Smooth muscle cell (in vitro differentiated cells): ENCODE measurements around the gene NLRC4. TPM values are rescaled to one million over a fixed set of nuclear protein-coding genes. Genes with fewer than 3 reads are reported as not detected.
A peak's percentile ranks its signal among the peaks of the same experiment; 100 is the strongest.

Experiments used
- DNase-seq: peaks from one replicate; lab custom pipeline; 2025; ENCODE audit not compliant: unreplicated experiment; lab: John Stamatoyannopoulos, UW
- H2AFZ ChIP-seq: fragments of 200-600 bp; sonication (generic); 2 replicates; pipeline ENCODE4 v1.6.0; 2016; ENCODE audit warnings: antibody characterized with exemption, low read depth, mild to moderate bottlenecking
- H3F3A ChIP-seq: fragments of 200-600 bp; sonication (generic); 2 replicates; pipeline ENCODE4 v1.6.0; 2017; ENCODE audit warnings: antibody characterized with exemption, low read depth
- H3K27ac ChIP-seq: fragments of 200-600 bp; sonication (generic); 2 replicates; pipeline ENCODE4 v1.5.1; 2016; ENCODE audit warnings: low read depth, mild to moderate bottlenecking
- H3K27me3 ChIP-seq: fragments of 200-600 bp; sonication (generic); 2 replicates; pipeline ENCODE4 v1.6.1; 2016; ENCODE audit warnings: low read depth, mild to moderate bottlenecking
- H3K36me3 ChIP-seq: fragments of 200-600 bp; sonication (generic); 2 replicates; pipeline ENCODE4 v1.5.1; 2016; ENCODE audit warnings: low read depth
- H3K4me1 ChIP-seq: fragments of 200-600 bp; sonication (generic); 2 replicates; pipeline ENCODE4 v1.5.1; 2016; ENCODE audit warnings: low read depth
- H3K4me2 ChIP-seq: fragments of 200-600 bp; sonication (generic); 2 replicates; pipeline ENCODE4 v1.6.0; 2016; ENCODE audit warnings: mild to moderate bottlenecking
- H3K4me3 ChIP-seq: fragments of 200-600 bp; sonication (generic); 2 replicates; pipeline ENCODE4 v1.5.1; 2016; ENCODE audit warnings: mild to moderate bottlenecking
- H3K79me2 ChIP-seq: fragments of 200-600 bp; sonication (generic); 2 replicates; pipeline ENCODE4 v1.6.0; 2016; ENCODE audit warnings: low read depth, mild to moderate bottlenecking
- H3K9ac ChIP-seq: fragments of 200-600 bp; sonication (generic); 2 replicates; pipeline ENCODE4 v1.6.0; 2016; ENCODE audit warnings: low read depth
- H3K9me3 ChIP-seq: fragments of 200-600 bp; sonication (generic); replicated peaks from 2 replicates; pipeline ENCODE4 v1.5.1; 2016; ENCODE audit warnings: low read depth
- H4K20me1 ChIP-seq: fragments of 200-600 bp; sonication (generic); 2 replicates; pipeline ENCODE4 v1.6.0; 2016; ENCODE audit warnings: low read depth
- CTCF ChIP-seq: fragments of 200-600 bp; sonication (generic); IDR thresholded peaks from 2 replicates; pipeline ENCODE4 v1.5.1; 2017; ENCODE audit warnings: borderline replicate concordance, mild to moderate bottlenecking, antibody characterized with exemption; ENCODE audit not compliant: insufficient read depth, poor library complexity, severe bottlenecking
- WGBS: methylation state at CpG from one replicate; pipeline ENCODE4 v1.1.7; 2016; ENCODE audit warnings: low lambda C conversion rate; 5-methylcytosine and 5-hydroxymethylcytosine counted together
- polyA plus RNA-seq: library from polyadenylated mRNA; unstranded; fragments of >200 nt; fragmentation: Nextera tagmentation; extraction: Ambion mirVana; gene quantifications from 2 replicates; pipeline ENCODE4 v1.2.1, GENCODE V29; 2016
- total RNA-seq: library from RNA; depleted of rRNA; stranded (reverse); fragments of >200 nt; gene quantifications from 2 replicates; pipeline ENCODE4 v1.2.3, GENCODE V29; 2014

The NLRC4 gene
- total and polyA plus RNA-seq, 2 experiments from 2014 or later, result 0.16 TPM; not detected in 1

GRCh38 chr2:32237488-32237887, 27.2 kb downstream of the NLRC4 start:
- H3K4me3 ChIP-seq, result no peak overlapping the region
- H3K9ac ChIP-seq, result no peak overlapping the region
- no peaks in the 10 kb centered on the region for H3F3A ChIP-seq
- no peak overlapping the region for H3K4me2 ChIP-seq
- no peak for TF ChIP-seq CTCF
- no peaks in the 10 kb centered on the region for H4K20me1 ChIP-seq
- no peaks in the 10 kb centered on the region for H3K4me1 ChIP-seq
- no peak overlapping the region for H2AFZ ChIP-seq
- 91% methylated on average over 2 of the region's 2 CpGs for WGBS
- H3K36me3 ChIP-seq, result no peaks in the 10 kb centered on the region
- no peaks in the 10 kb centered on the region for H3K79me2 ChIP-seq
- no peaks in the 10 kb centered on the region for H3K9me3 ChIP-seq
- DNase-seq, result no peak
- no peak overlapping the region for H3K27ac ChIP-seq
- no peaks in the 10 kb centered on the region for H3K27me3 ChIP-seq

- Histone ChIP-seq H3K27me3 (no peaks in the 10 kb centered on the region), H3K4me3 (no peak overlapping the region), H4K20me1 (no peaks in the 10 kb centered on the region), H2AFZ (no peak overlapping the region), H3K4me2 (no peak overlapping the region), H3K9ac (no peak overlapping the region), H3K4me1 (no peaks in the 10 kb centered on the region), H3K36me3 (no peaks in the 10 kb centered on the region), H3F3A (no peaks in the 10 kb centered on the region), H3K27ac (peak overlapping the region; percentile 42), H3K9me3 (no peaks in the 10 kb centered on the region), H3K79me2 (no peaks in the 10 kb centered on the region)
- DNase-seq, result no peak
- 72% methylated on average over 5 of the region's 5 CpGs for WGBS
- no peak for TF ChIP-seq CTCF
Observed at GRCh38 chr2:32235315-32235714, 29.4 kb downstream of the NLRC4 start.

GRCh38 chr2:32231959-32232358, 32.7 kb downstream of the NLRC4 start:
- Histone ChIP-seq H2AFZ (no peak overlapping the region), H3K27me3 (no peaks in the 10 kb centered on the region), H3K27ac (no peak overlapping the region), H3K9ac (no peak overlapping the region), H3F3A (no peaks in the 10 kb centered on the region), H3K79me2 (no peaks in the 10 kb centered on the region), H4K20me1 (no peaks in the 10 kb centered on the region), H3K4me3 (no peak overlapping the region), H3K9me3 (no peaks in the 10 kb centered on the region), H3K4me1 (no peaks in the 10 kb centered on the region), H3K4me2 (no peak overlapping the region), H3K36me3 (no peaks in the 10 kb centered on the region)
- WGBS, result 93% methylated on average over 4 of the region's 4 CpGs
- no peak for TF ChIP-seq CTCF
- DNase-seq, result no peak

GRCh38 chr2:32229635-32230034, 35.1 kb downstream of the NLRC4 start:
- H3K79me2 ChIP-seq, result no peaks in the 10 kb centered on the region
- no peaks in the 10 kb centered on the region for H3K4me1 ChIP-seq
- no peak overlapping the region for H2AFZ ChIP-seq
- no peak overlapping the region for H3K4me2 ChIP-seq
- no peak overlapping the region for H3K27ac ChIP-seq
- H3K9ac ChIP-seq, result no peak overlapping the region
- no peaks in the 10 kb centered on the region for H3K27me3 ChIP-seq
- H3K36me3 ChIP-seq, result peaks cover 7% of the 10 kb centered on the region
- H4K20me1 ChIP-seq, result no peaks in the 10 kb centered on the region
- H3K9me3 ChIP-seq, result no peaks in the 10 kb centered on the region
- no peak overlapping the region for H3K4me3 ChIP-seq
- H3F3A ChIP-seq, result no peaks in the 10 kb centered on the region
- no peak for DNase-seq
- WGBS, result 95% methylated on average over 1 of the region's 1 CpG
- TF ChIP-seq CTCF, result no peak
